Panc1 (cell line): Measurements from ENCODE around the gene SLX9. TPM values are rescaled to one million over a fixed set of nuclear protein-coding genes. Genes with fewer than 3 reads are reported as not detected.

Experiments
- ATAC-seq: fragments of 200-7000 bp; cut with Tn5 transposase; 2 replicates; pipeline ENCODE4 v1.9.1; 2020; ENCODE audit warnings: mild to moderate bottlenecking, moderate library complexity
- BruUV-seq: library from RNA; stranded (reverse); fragments of 400-500 nt; replicated peaks from 2 replicates; lab custom pipeline; 2021; lab: Mats Ljungman, UMichigan
- CTCF ChIA-PET: fragments of 300-600 bp; sonication (Branson Sonifier 250); formaldehyde crosslinking; loops from one replicate; lab custom pipeline; 2022; ENCODE audit warnings: antibody characterized with exemption; lab: Charles Lee
- POLR2A ChIA-PET: fragments of 300-600 bp; sonication (Branson Sonifier 250); formaldehyde crosslinking; loops from one replicate; lab custom pipeline; 2022; ENCODE audit warnings: antibody characterized with exemption; lab: Charles Lee
- DNase-seq: peaks from one replicate; pipeline ENCODE4 v3.0.0-alpha.2; 2010; ENCODE audit warnings: low read depth, low spot score
- H3K27ac ChIP-seq: 2 replicates; pipeline ENCODE4 v1.5.1; 2011; ENCODE audit warnings: mild to moderate bottlenecking, low read length, inconsistent platforms
- H3K27me3 ChIP-seq: fragments of 200-500 bp; sonication (Bioruptor generic); 2 replicates; pipeline ENCODE4 v1.6.0; 2014; ENCODE audit warnings: low read length, inconsistent platforms; ENCODE audit not compliant: control insufficient read depth, insufficient read depth
- H3K36me3 ChIP-seq: fragments of 200-500 bp; sonication (Bioruptor generic); 2 replicates; pipeline ENCODE4 v1.5.1; 2014; ENCODE audit warnings: inconsistent platforms, mild to moderate bottlenecking, low read length, moderate library complexity; ENCODE audit not compliant: control insufficient read depth, insufficient read depth
- H3K4me1 ChIP-seq: 2 replicates; pipeline ENCODE4 v1.5.1; 2011; ENCODE audit warnings: inconsistent platforms, mild to moderate bottlenecking, low read length, moderate library complexity; ENCODE audit not compliant: control insufficient read depth, insufficient read depth
- H3K4me3 ChIP-seq, 2 experiments: 2 replicates each; pipeline ENCODE4 v1.5.1; 2011 to 2012; ENCODE audit warnings: low read depth in 2 of 2, low read length in 2 of 2, mild to moderate bottlenecking in 2 of 2, inconsistent platforms in 1 of 2, moderate library complexity in 1 of 2
- H3K9me3 ChIP-seq: fragments of 200-500 bp; sonication (Bioruptor generic); 2 replicates; pipeline ENCODE4 v1.5.1; 2014; ENCODE audit warnings: low read depth, mild to moderate bottlenecking, inconsistent platforms, low read length, moderate library complexity; ENCODE audit not compliant: control insufficient read depth, insufficient read depth
- CTCF ChIP-seq: fragments of 450-650 bp; IDR thresholded peaks from 2 replicates; pipeline ENCODE4 v1.5.1; 2017; ENCODE audit warnings: mild to moderate bottlenecking
- POLR2AphosphoS5 ChIP-seq: IDR thresholded peaks from 2 replicates; pipeline ENCODE4 v1.6.1; 2012; ENCODE audit warnings: mild to moderate bottlenecking, low read depth, low read length, moderate library complexity
- REST ChIP-seq, 2 experiments: IDR thresholded peaks; 2 replicates each; pipeline ENCODE4 v1.6.1; 2011 to 2012; ENCODE audit warnings: low read depth in 2 of 2, control low read depth in 1 of 2, low read length in 1 of 2, mild to moderate bottlenecking in 1 of 2, moderate library complexity in 1 of 2; ENCODE audit not compliant: insufficient read depth in 1 of 2
- SIN3A ChIP-seq: IDR thresholded peaks from 2 replicates; pipeline ENCODE4 v1.6.1; 2012; ENCODE audit warnings: low read depth, mild to moderate bottlenecking, low read length, moderate library complexity, borderline replicate concordance; ENCODE audit not compliant: insufficient read depth
- TCF7L2 ChIP-seq: IDR thresholded peaks from 2 replicates; pipeline ENCODE4 v1.6.1; 2011; ENCODE audit warnings: mild to moderate bottlenecking, low read depth, low read length, inconsistent platforms
- in situ Hi-C: cut with HindIII; loops from 2 replicates; pipeline ENCODE4 v1.10.0; 2016; ENCODE audit warnings: low sequenced_read_pairs, low pct_unique_long_range_greater_than_20kb
- intact Hi-C: fragments of 100-400 bp; cut with micrococcal nuclease; formaldehyde crosslinking; loops from one replicate; pipeline ENCODE4 v1.10.0; 2022; ENCODE audit not compliant: unreplicated experiment
- total RNA-seq: library from RNA; stranded (reverse); gene quantifications from one replicate; pipeline ENCODE4 v1.2.1, GENCODE V29; 2021; ENCODE audit not compliant: unreplicated experiment

The SLX9 gene
- total RNA-seq, 1 experiment from 2014 or later, result 50.9 TPM

GRCh38 chr21:44934797-44935532 is 4.9 kb upstream of the SLX9 start:
- no TSS peak for BruUV-seq
- H3K27ac ChIP-seq, result no peak overlapping the region
- peaks cover 13% of the 10 kb centered on the region for H3K4me1 ChIP-seq
- TF ChIP-seq POLR2AphosphoS5 (no peak), REST (IDR thresholded peaks at IDR 0.05; ENCODE audit: insufficient read depth in 1 of 2, low read depth in 2 of 2, low read length in 1 of 2) (no peak), CTCF (no peak), SIN3A (no peak), TCF7L2 (no peak)
- H3K9me3 ChIP-seq, result no peaks in the 10 kb centered on the region
- H3K4me3 ChIP-seq, result no peak overlapping the region
- in situ Hi-C loops (no loop called here), intact Hi-C loops (loop anchor here (5.0 kb wide), 1 partner anchor 43 kb away; no protein-coding TSS in a partner anchor)
- H3K36me3 ChIP-seq, result no peaks in the 10 kb centered on the region
- ATAC-seq (no peak), DNase-seq (no peak)
- ChIA-PET POLR2A (no interaction called here), CTCF (no interaction called here)
- H3K27me3 ChIP-seq, result no peaks in the 10 kb centered on the region

- H3K27ac ChIP-seq, result no peak overlapping the region
Measured at GRCh38 chr21:44935533-44935927, 4.3 kb upstream of the SLX9 start.

More at GRCh38 chr21:44935533-44935927, 4.3 kb upstream of the SLX9 start:
- no peak for TF ChIP-seq CTCF
- no peak for TF ChIP-seq SIN3A
- TF ChIP-seq POLR2AphosphoS5, result no peak
- ATAC-seq (no peak), DNase-seq (no peak)
- no TSS peak for BruUV-seq
- Histone ChIP-seq H3K4me1 (peaks cover 12% of the 10 kb centered on the region), H3K36me3 (peaks cover 1% of the 10 kb centered on the region; the same call in 1 of the 2 replicates), H3K27me3 (no peaks in the 10 kb centered on the region), H3K4me3 (no peak overlapping the region), H3K9me3 (no peaks in the 10 kb centered on the region)
- CTCF ChIA-PET, result no interaction called here
- POLR2A ChIA-PET, result no interaction called here
- intact Hi-C loops (no loop called here), in situ Hi-C loops (no loop called here)
